OCI-LY3 (cell line): Measurements from ENCODE around the gene PRM1.

Source experiments
- H2AFZ ChIP-seq: fragments of 200-600, 300-600 bp; shearing (Covaris generic); 2 replicates; pipeline ENCODE4 v1.6.0; 2014; ENCODE audit warnings: antibody characterized with exemption, low read depth, low read length
- H3K27ac ChIP-seq: fragments of 200-600, 300-600 bp; sonication (generic); 2 replicates; pipeline ENCODE4 v1.5.1; 2014; ENCODE audit warnings: mild to moderate bottlenecking, low read length, moderate library complexity, mixed read lengths
- H3K27me3 ChIP-seq: fragments of 200-600, 300-600 bp; sonication (generic); 2 replicates; pipeline ENCODE4 v1.6.1; 2014; ENCODE audit warnings: low read depth, low read length, mixed read lengths
- H3K36me3 ChIP-seq: fragments of 200-600, 300-600 bp; sonication (generic); replicated peaks from 2 replicates; pipeline ENCODE3; 2014; ENCODE audit warnings: low read depth, low read length, mixed read lengths
- H3K4me1 ChIP-seq: fragments of 300-600, 200-600 bp; sonication (generic); 2 replicates; pipeline ENCODE4 v1.6.1; 2014; ENCODE audit warnings: low read length, mixed read lengths
- H3K4me2 ChIP-seq: fragments of 200-600, 300-600 bp; sonication (generic); 2 replicates; pipeline ENCODE4 v1.6.1; 2014; ENCODE audit warnings: low read length, mixed read lengths
- H3K4me3 ChIP-seq: fragments of 300-600, 200-600 bp; sonication (generic); 2 replicates; pipeline ENCODE4 v1.5.1; 2014; ENCODE audit warnings: antibody characterized with exemption, mild to moderate bottlenecking, low read length, moderate library complexity
- H3K79me2 ChIP-seq: fragments of 300-600, 200-600 bp; shearing (Covaris generic); 2 replicates; pipeline ENCODE4 v1.6.1; 2014; ENCODE audit warnings: mild to moderate bottlenecking, low read length, mixed read lengths
- H3K9ac ChIP-seq: fragments of 300-600, 200-600 bp; shearing (Covaris generic); 2 replicates; pipeline ENCODE4 v1.6.0; 2014; ENCODE audit warnings: mild to moderate bottlenecking, low read length, moderate library complexity
- H3K9me3 ChIP-seq: fragments of 200-600, 300-600 bp; shearing (Covaris generic); 2 replicates; pipeline ENCODE4 v1.6.1; 2014; ENCODE audit warnings: low read length, mixed read lengths; ENCODE audit not compliant: insufficient read depth
- H4K20me1 ChIP-seq: fragments of 200-600, 300-600 bp; sonication (generic); 2 replicates; pipeline ENCODE4 v1.6.1; 2016; ENCODE audit warnings: low read length, mixed read lengths; ENCODE audit not compliant: insufficient read depth
- CTCF ChIP-seq: fragments of 200-600, 300-600 bp; sonication (generic); IDR thresholded peaks from 2 replicates; pipeline ENCODE4 v1.5.1; 2014; ENCODE audit warnings: antibody characterized with exemption, low read length, low read depth
- EZH2phosphoT487 ChIP-seq: fragments of 200-600 bp; shearing (Covaris generic); IDR thresholded peaks from 2 replicates; pipeline ENCODE4 v1.6.1; 2018; ENCODE audit warnings: antibody characterized with exemption, mixed run types, low read depth

Gene PRM1

GRCh38 chr16:11326084-11326736 is 45.1 kb upstream of the PRM1 start:
- peak overlapping the region; percentile 21 for H3K4me2 ChIP-seq

GRCh38 chr16:11325404-11326083 is 44.4 kb upstream of the PRM1 start:
- H3K4me1 ChIP-seq: peaks cover 46% of the 10 kb centered on the region
- H3K79me2 ChIP-seq: no peaks in the 10 kb centered on the region
- peak overlapping the region; percentile 21 for H3K4me2 ChIP-seq
- TF ChIP-seq EZH2phosphoT487 (no peak), CTCF (no peak)
- H3K9me3 ChIP-seq: no peaks in the 10 kb centered on the region
- no peaks in the 10 kb centered on the region for H4K20me1 ChIP-seq
- peaks cover 3% of the 10 kb centered on the region for H3K36me3 ChIP-seq
- H3K27ac ChIP-seq: peak overlapping the region; percentile 16; the same call in 1 of the 2 replicates
- no peak overlapping the region for H3K4me3 ChIP-seq
- no peak overlapping the region; the same call in 1 of the 2 replicates for H2AFZ ChIP-seq
- H3K27me3 ChIP-seq: peaks cover 10% of the 10 kb centered on the region
- H3K9ac ChIP-seq: no peak overlapping the region

More at GRCh38 chr16:11326084-11326736, 45.1 kb upstream of the PRM1 start:
- Histone ChIP-seq H3K79me2 (no peaks in the 10 kb centered on the region), H2AFZ (no peak overlapping the region; the same call in 1 of the 2 replicates), H3K27me3 (peaks cover 16% of the 10 kb centered on the region), H3K9me3 (no peaks in the 10 kb centered on the region), H4K20me1 (no peaks in the 10 kb centered on the region), H3K4me3 (no peak overlapping the region), H3K36me3 (peaks cover 3% of the 10 kb centered on the region), H3K4me1 (peaks cover 46% of the 10 kb centered on the region), H3K9ac (no peak overlapping the region), H3K27ac (peak overlapping the region; percentile 16; the same call in 1 of the 2 replicates)
- no peak for TF ChIP-seq CTCF
- TF ChIP-seq EZH2phosphoT487: no peak

- Histone ChIP-seq H2AFZ (no peak overlapping the region), H3K4me2 (no peak overlapping the region), H3K9me3 (no peaks in the 10 kb centered on the region), H4K20me1 (no peaks in the 10 kb centered on the region), H3K27me3 (peaks cover 7% of the 10 kb centered on the region; the same call in 1 of the 2 replicates), H3K4me1 (peaks cover 34% of the 10 kb centered on the region), H3K4me3 (no peak overlapping the region), H3K9ac (no peak overlapping the region), H3K79me2 (no peaks in the 10 kb centered on the region), H3K27ac (no peak overlapping the region), H3K36me3 (peaks cover 3% of the 10 kb centered on the region)
- TF ChIP-seq CTCF (no peak), EZH2phosphoT487 (no peak)
Observed at GRCh38 chr16:11323551-11324336, 42.6 kb upstream of the PRM1 start.

GRCh38 chr16:11322823-11323222 is 41.7 kb upstream of the PRM1 start:
- no peak for TF ChIP-seq CTCF
- no peak for TF ChIP-seq EZH2phosphoT487

More at GRCh38 chr16:11322823-11323222, 41.7 kb upstream of the PRM1 start:
- Histone ChIP-seq H3K36me3 (peaks cover 3% of the 10 kb centered on the region), H3K9me3 (no peaks in the 10 kb centered on the region), H3K4me1 (peaks cover 26% of the 10 kb centered on the region), H3K79me2 (no peaks in the 10 kb centered on the region), H3K27me3 (peaks cover 7% of the 10 kb centered on the region; the same call in 1 of the 2 replicates), H3K4me3 (no peak overlapping the region), H2AFZ (no peak overlapping the region), H3K9ac (no peak overlapping the region), H3K27ac (no peak overlapping the region), H4K20me1 (no peaks in the 10 kb centered on the region), H3K4me2 (no peak overlapping the region)
